Measurements from ENCODE around the gene ZNF552.
"Not testable (repeated sequence)": the region's sequence is repeated elsewhere in the genome, so short reads cannot be mapped to it uniquely, and the experiment has no call there.

ZNF552 gene

DNA sequence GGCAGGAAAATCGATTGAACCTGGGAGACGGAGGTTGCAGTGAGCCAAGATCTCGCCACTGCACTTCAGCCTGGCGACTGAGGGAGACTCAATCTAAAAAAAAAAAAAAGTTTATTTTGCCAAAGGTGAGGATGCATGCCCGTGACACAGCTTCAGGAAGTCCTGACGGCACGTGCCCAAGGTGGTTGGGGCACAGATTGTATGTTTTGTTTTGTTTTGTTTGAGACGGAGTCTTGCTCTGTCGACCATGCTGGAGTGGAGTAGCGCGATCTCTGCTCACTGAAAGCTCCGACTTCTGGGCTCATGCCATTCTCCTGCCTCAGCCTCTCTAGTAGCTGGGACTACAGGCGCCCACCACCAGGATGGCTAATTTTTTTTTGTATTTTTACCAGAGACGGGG is 3.3 kb upstream of the ZNF552 start:
- DNase-seq = no peak

DNA sequence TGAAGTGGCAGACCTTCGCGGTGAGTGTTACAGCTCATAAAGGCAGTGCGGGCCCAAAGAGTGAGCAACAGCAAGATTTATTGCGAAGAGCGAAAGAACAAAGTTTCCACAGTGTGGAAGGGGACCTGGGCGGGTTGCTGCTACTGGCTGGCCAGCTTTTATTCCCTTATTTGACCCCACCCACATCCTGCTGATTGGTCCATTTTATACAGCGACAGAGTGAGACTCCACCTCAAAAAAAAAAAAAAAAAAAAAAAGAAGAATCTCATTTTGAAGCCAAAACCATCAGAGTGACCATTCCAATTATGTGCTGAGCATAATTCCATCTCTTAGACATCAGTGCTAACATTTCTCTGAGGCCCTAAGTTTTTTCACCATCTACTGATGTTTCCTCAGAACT is 1.9 kb upstream of the ZNF552 start:
- DNase-seq = no peak

DNA sequence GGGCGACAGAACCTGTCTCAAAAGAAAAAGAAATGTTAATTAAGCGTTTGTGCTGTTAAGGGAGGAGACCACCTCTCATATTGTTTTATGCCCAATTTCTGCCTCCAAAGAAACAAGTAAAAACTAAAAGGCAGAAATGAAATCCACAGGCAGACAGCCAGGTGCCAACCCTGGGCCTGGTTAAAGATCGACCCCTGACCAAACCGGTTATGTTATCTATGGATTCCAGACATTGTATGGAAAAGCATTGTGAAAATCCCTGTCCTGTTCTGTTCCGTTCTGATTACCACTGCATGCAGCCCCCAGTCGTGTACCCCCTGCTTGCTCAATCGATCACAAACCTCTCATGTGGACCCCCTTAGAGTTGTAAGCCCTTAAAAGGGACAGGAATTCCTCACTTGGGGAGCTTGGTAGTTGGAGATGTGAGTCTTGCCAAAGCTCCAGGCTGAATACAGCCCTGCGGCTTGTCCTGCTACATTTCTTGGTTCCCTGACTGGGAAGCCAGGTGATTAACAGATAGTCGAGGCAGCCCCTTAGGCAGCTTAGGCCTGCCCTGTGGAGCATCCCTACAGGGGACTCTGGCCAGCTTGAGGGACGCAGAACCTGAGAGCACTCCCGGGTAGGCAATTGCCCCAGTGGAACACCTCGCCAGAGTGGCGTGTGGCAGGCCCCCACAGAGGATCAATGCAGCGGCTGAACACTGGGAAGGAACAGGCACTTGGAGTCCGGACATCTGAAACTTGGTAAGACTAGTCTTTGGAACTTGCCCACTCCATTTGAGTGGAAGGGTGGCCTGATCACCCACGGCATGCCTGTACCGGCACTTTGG is 748 bp upstream of the ZNF552 start:
- no peak for DNase-seq

DNA sequence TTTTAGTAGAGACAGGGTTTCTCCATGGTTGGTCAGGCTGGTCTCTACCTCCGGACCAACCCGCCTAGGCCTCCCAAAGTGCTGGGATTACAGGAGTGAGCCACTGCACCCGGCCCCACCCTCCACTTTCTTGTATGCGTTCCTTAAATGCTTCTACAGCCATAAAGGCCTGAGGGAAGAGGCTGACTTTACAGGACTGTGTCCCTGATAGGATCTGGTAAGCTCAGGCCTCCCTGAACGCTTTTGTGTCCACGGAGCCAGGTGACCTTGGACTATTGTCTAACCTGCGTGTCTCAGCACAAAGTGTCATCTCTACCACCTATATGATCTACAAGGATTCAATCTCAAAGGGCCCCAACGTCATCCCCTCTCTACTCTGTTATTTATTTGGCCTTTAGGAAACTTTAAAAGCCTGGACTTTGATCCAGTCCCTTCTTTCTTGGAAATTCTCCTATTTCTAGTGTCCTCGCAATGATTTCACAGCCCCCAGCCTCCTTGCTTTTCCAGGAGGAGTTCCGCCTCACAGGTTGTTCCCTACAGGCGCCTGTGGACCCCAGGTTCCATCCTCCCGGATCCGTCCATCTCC is 701 bp downstream of the ZNF552 start:
- no peak for DNase-seq

DNA sequence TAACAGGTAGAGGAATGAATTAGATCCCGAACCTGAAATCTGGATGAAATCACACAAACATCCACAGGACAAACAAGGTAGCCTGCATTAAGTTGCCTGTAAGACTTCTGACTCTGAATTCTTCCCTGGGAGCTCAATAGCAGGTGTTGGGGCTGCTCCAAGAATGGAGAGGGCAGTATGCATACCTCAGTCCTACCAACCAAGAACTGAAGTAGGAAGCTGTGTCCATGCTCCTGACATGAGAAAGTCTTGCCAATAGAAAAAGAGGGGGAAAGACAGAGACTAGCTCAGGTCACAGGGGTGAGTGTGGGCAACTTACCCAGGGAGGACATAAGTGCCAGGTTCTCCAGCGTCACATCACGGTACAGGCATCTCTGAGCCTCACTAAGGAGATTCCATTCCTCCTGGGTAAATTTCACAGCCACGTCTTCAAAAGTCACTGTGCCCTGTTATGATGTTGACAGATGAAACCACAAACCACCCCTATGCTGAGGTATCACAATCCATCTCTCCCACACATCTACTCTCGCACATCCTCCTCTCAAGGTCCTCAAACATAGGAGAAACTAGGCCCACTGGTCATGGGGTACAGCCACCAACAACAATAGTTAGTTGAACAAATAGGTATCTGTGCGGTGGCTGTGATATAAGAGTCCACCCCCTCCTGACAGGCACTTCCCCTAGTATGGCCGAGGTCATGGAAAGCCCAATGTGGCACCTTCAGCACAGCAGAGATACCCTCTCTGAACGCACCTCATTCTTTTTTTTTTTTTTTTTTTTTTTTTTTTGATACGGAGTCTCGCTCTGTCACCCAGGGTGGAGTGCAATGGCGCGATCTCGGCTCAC is 1.5 kb downstream of the ZNF552 start:
- not testable (repeated sequence) for DNase-seq

DNA sequence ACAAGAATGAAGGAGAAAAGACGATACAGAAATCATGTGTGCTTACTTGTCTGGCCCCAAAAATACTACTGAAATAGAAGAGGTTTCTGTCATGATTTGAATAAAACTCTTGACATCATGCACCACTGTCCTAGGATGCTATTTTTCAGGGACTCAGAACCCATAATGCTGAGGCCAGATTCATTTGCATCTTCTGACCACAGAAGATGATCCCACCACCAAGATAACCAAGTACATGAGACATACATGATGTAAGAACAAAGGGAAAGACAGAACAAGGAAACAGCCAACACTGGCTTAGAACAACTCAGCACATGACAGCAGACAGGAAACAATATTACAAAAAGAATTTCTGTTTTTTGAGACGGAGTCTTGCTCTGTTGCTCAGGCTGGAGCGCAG is 2.5 kb downstream of the ZNF552 start:
- DNase-seq = no peak

DNA sequence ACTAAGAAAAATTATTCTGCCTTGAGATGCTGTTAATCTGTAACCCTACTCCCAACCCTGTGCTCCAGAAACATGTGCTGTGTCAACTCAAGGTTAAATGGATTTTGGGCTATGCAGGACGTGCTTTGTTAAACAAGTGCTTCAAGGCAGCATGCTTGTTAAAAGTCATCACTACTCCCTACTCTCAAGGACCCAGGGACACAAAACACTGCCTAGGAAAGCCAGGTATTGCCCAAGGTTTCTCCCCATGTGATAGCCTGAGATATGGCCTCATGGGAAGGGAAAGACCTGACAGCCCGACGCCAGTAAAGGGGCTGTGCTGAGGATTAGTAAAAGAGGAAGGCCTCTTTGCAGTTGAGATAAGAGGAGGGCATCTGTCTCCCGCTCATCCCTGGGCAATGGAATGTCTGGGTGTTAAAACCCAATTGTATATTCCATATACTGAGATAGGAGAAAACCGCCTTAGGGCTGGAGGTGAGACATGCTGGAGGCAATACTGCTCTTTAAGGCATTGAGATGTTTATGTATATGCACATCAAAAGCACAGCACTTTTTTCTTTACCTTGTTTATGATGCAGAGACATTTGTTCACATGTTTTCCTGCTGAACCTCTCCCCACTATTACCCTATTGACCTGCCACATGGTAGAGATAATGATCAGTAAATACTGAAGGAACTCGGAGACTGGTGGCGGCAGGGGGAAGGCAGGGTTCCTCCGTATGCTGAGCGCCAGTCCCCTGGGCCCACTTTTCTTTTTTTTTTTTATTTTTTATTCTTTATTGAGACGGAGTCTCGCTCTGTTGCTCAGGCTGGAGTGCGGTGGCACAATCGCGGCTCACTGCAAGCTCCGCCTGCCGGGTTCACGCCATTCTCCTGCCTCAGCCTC is 4.1 kb downstream of the ZNF552 start:
- not testable (repeated sequence) for DNase-seq

DNA sequence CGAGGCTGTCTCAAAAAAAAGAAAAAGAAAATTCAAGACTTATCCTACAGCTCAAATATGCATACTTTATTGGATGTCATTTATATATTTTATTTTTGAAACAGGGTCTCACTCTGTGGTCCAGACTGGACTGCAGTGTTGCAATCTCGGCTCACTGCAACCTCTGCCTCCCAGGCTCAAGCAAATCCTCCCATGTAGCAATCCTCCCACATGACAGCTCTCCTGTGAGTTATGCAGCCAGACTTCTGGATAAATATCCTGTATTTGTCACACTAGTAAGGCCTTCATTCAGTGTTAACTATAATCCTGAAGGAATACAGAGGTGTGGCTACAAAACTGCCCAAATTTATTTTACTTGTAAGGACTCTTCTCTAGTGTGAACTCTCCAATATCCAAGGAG is 7.2 kb downstream of the ZNF552 start:
- no peak for DNase-seq

DNA sequence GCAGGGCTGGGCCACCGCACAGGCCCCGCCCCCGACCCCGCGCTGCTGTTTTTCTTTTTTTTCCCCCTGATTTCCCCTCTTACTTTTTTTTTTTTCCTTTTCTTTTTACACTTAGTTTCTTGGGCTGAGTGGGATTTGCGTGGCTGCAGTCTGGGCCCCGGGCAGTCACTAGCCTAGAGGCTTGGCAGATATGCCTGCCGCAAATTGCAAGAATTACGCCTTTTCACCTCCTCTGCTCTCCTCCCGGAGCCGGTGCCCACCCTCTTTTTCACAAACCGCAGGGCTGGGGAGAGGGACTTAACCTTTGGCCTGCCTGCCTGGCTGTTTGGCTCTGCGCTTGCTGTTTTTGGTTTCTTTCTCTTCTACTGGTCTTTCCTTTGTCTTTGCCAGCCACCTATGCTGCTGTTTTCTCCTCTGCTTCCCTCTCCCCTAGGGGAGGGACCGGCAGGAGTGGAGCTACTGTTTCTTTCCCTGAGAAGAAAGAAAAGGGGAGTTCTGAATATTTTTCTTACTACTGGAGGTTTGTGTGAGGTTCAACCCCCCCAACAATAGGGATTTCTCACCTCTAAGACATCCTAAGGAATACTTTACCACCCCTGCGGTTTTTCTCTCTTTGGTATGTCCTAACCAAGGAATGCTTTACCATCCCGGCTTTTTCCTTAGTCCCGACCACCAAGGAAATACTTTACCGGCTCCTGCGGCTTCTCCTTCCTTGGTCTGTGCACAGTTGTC is 11.0 kb downstream of the ZNF552 start:
- DNase-seq = no peak

DNA sequence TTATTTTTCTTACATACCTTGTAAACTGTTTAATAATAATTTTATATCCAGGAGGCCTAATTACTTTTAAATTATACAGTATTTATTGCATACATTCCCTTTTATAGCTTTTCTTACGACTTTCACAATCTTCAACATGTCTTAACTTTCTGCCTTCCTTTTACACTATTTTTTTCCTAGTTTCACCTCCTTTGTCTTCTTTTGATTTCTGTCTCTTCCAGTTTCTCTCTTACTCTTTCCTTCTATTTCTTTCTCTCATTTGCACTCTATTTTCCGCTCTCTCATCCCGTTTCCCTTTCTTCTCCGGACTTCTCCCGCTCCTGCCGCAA is 11.5 kb downstream of the ZNF552 start:
- no peak for DNase-seq

DNA sequence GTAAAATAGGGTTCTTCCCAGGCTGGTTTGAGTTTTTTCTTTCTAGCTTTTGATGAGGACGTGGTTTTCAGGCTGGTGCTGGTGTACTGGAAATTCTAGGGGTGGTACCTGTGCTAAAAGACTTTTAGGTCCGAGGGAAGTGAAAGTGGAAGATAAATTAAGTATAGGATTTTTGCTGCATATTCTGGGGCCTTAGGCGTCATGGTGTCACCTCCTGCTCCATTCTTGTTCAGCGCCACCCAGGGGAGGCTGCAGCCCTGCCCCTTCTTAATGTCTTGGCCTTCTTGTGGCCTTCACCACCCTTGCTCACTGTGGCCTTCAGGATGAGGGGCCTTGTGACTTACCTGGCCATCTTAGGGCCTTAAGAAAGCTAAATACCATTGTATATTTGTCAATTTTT is 12.4 kb downstream of the ZNF552 start:
- DNase-seq = no peak

DNA sequence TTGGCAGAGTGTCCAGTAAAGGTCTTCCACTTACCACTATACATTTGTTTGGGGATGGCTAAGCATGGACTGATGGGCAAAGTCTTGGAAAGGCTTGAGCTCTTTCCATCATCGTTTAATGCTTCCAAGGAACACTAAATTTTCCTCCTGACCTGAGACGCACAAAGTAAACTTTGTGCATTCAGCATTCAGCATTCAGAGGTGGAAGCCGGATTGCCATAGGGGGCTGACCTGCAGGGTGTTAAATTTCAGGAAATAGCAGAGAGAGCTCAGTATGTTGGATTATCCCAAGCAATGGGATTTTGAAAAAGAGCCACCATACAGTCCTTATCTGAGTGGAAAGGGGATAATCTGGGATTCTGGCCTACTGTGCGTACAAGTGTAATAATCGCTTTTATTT is 14.0 kb downstream of the ZNF552 start:
- no peak for DNase-seq

DNA sequence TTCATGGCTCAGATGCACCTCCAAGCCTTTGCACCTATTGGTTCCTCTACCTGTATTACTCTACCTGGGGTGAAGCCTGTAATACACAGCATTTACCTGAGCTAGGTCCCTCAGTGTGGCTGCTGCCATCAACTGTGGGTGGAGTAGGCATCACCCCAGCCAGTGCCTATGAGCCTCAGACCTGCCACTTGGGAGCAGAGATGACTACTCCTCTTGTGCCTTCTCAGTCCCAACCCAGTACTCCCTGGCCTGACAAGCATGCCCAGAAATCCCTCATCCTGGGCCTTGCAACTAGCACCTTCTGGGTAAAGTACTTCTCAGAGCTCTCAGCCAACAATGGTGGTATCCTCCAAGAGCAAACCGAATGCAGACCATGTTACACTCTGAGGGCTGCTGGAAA is 18.1 kb downstream of the ZNF552 start:
- DNase-seq = not testable (repeated sequence)

DNA sequence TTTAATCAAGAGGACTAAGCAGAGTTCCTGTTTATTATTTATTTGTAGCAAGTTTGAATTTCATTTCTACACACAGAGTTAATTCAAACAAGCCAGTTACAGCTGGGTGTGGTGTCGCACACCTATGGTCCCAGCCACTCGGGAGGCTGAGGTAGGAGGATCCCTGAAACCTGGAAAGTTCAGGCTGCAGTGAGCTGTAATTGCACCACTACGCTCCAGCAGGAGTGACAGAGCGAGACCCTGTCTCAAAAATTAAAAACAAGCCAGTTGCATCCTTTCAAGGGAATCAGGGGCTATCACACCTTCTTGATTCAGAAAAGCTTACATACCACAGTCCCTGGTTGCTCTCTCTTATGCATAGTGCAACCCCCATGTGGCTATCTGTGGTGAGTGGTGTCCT is 25.4 kb downstream of the ZNF552 start:
- no peak for DNase-seq

DNA sequence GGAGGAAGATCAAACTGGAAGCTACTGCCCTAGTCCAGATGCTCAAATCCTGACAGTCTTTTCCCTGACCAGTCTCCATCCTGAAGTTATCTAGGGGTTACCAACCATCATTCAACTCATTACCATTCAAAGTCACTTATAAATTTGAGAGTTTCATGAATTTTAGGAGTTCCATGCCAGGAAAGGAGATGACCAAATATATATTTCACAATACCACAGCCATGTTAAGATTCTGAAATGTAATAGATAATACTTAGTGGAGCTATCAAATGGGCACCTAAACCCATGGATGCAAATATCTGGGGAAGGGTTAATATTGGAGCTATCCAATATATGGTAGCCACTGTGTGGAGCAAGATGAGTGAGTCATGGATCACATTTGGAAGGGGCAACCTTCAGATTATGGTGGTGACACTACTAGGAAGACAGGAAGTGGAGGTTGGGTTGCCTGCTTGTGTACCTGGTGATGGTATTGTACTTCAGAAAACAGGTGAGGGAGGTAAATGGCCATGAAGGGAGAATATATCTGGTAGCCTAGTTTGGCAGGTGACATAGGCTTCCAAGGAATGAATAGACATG is 26.5 kb downstream of the ZNF552 start:
- DNase-seq = no peak

DNA sequence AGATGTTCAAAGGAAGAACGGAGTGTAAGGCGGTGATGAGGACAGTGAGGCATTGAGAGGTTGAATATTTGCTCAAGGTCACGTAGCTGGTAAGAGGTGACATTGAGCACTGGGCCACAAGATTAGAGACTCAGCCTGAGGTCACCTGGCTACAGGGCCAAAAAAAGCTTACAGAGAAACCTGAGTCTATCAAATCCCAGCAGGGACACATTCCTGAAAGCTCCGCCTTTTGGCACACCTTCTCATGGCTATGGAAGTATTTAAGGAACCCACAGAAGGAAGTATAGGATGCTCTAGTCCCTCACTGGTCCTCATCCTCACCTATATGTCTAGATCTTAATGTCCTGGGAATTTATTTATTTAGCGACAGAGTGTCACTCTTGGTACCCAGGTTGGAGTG is 27.8 kb downstream of the ZNF552 start:
- no peak for DNase-seq

DNA sequence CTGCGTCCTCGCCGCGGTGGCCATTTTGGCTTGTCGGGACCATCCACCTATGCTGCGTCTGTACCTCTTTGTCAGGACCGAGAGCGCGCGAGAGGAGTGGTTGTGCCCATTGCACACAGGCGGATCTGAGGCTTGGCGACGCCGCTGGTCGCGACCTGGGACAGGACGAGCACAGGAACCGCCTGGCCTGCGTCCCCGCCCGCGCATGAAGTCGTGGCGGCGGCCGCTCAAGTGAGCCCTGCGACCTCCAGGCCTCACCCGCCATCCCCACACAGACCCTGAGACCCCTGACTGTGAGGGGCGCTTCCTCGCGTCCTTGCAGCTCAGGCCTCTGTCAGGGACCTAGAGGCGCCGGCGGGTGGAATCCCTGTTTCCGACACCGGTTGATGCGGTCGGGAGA is 28.4 kb downstream of the ZNF552 start:
- DNase-seq = no peak

DNA sequence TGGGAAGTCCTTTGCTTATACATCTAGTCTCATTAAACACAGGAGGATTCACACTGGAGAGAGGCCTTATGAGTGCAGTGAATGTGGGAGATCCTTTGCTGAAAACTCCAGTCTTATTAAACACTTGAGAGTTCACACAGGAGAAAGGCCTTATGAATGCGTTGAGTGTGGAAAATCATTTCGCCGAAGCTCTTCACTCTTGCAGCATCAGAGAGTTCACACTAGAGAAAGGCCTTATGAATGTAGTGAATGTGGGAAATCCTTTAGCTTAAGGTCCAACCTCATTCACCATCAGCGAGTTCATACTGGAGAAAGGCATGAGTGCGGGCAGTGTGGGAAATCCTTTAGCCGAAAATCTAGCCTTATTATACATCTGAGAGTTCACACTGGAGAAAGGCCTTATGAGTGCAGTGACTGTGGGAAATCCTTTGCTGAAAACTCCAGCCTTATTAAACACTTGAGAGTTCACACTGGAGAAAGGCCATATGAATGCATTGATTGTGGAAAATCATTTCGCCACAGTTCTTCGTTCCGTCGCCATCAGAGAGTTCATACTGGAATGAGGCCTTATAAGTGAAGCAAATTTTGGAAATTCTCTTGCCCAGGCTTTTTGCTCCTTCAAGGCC is 35.4 kb downstream of the ZNF552 start:
- no peak for DNase-seq

DNA sequence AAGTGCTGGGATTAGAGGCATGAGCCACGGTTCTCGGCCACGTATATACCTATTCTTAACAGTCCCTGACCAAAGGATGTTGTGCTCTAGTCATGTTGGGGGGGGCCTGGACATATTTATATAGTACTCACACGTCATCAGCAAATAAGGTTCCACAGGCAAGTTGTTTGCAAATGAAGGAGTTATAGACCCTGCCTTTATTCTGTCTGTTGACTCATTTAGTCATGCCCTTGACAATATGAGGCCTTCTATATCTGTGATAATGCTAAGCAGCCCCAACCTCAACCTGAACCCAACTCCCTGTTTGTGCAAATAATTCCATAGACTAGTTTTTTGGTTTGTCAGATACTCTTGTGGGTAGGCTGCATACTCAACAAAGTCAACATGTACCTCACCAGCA is 36.4 kb downstream of the ZNF552 start:
- DNase-seq = no peak

DNA sequence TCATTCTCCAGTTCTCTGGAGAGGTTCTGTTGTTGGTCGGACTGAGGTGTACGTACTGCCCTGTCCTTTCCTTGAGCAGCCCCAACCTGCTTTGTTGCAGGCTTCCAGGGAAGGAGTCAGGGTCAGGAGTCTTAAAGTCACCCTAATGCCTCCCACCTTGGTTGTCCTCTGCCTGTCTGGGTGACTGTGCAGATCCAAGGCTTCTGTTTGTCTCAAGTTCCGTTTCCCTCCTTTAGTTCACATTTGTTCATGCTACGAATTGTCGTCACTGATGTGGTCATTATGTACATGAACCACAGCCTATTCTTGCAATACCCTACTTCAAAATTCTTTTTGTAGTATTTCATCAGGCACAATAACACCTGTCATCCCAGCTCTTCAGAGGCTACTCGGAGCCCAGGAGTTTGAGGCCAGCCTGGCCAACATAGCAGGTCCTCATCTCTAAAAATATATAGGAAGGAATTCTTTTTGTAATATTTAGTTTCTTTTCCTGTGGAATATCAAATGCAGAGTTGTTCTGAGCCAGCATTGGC is 37.9 kb downstream of the ZNF552 start:
- no peak for DNase-seq

DNA sequence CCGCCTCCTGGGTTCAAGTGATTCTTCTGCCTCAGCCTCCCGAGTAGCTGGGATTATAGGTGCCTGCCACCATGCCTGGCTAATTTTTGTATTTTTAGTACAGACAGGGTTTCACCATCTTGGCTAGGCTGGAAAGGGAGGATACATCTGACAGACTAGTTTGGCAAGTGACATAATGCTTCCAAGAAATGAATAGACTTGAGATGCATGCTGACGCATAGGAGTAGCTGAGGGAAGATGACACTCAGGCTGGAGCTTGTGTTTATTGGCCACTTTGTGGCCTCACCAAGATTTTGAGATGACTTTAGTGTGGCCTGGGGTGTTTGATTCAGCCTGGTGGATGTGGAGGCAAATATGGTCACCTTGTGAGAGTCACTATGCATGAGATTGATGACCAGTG is 41.2 kb downstream of the ZNF552 start:
- no peak for DNase-seq

Data from NCI-H774 (cell line).